HG03280 (cell line): ENCODE measurements around the gene ADD2.
"Not testable (repeated sequence)": the region's sequence is repeated elsewhere in the genome, so short reads cannot be mapped to it uniquely, and the experiment has no call there.

Experiments used
- ATAC-seq: cut with Tn5 transposase; IDR thresholded peaks from one replicate; pipeline ENCODE4 v1.9.1; 2021; ENCODE audit warnings: mild to moderate bottlenecking, moderate library complexity; ENCODE audit not compliant: unreplicated experiment

Gene ADD2

DNA sequence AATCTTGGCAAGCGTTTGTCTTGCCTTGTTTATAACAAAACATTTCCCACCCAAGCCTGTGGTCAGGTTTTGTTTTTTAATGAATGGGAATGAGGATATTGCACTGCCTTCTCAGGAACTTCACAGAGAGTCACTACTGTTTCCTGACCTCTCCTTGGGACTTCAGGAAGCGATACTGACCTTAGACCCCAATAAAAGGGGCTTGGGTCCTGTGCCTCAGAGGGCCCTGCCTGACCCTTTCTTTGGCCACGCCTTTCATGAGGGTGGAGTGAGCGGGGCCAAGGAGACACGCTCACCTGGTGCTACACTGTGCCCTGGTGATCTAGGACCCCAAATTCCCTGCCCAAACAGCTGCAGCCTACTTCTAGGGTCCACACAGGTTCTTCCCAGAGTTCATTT is 121.6 kb downstream of the ADD2 start:
- ATAC-seq = no peak

DNA sequence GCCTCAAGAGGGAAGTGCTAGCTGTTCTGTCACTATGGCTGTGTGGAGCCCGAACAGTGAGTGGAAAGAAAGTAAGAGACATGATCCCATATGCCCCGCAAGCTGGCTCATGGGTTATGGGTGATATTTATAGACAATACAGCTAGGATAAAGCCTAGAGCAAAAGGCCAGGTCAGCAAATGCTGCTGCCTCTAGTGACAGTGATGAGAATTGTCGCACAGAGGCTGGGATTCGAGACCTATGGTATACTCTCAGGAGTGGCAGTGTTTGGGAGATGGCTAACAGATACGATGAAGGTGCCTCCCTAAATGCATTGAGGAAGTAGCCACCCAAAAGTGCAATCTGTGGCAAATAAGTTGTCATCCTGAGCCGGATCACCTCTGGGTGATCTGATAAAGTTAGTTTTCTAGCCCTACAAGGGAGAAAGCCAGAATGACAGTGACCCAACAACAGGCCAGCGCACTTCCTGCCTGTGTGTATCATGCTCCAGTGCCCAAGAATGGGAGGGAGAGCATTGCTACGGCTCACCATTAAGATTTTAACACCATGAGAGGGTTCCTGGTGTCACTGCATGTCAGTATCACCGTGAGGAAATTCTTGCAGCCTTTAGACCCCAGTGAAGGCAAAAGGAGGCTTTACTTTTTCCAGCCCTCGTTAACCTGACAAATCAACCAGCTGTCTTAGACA is 122.1 kb downstream of the ADD2 start:
- no peak for ATAC-seq

DNA sequence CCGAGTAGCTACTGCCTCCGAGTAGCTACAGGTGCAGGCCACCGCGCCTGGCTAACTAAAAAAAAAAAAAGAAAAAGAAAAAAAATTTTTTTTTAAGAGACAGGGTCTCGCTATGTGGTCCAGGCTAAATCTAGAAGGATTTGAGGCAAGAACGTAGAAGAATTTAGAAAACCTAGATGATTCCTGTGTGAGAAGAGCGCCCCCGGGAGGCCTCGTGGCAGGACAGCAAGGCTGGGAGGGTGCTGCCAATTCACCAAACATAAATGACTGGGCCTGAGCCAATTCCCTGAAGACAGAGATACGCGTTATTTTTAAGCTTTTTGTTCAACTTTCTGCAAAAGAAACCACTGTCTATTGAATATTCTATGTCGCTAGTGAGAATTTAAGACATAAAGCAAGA is 124.3 kb downstream of the ADD2 start:
- ATAC-seq = no peak

DNA sequence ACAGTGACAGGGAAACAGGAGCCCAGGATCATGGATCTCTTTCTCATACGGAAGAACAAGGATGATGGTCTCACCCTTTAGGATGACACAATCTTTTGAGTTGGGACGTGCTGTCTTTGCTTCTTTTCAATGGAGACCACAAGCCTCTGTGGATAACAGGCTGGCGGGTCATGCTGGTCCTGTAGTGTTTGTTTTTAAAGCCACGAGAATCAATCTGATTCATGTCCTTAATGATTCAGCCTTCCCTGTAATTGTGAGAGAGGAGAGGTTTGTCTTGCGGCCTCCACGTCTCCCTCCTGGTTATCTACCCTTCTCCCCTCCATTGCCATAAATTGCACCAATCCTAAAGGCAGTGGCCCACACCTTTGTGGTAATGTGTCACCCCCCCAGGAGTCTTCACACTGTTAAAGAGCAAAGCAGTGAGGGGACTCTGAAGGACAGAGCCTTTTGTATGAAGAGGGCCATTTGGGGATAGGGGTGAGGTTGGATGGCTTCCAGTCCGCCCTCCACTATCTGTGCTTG is 126.7 kb downstream of the ADD2 start:
- no peak for ATAC-seq

DNA sequence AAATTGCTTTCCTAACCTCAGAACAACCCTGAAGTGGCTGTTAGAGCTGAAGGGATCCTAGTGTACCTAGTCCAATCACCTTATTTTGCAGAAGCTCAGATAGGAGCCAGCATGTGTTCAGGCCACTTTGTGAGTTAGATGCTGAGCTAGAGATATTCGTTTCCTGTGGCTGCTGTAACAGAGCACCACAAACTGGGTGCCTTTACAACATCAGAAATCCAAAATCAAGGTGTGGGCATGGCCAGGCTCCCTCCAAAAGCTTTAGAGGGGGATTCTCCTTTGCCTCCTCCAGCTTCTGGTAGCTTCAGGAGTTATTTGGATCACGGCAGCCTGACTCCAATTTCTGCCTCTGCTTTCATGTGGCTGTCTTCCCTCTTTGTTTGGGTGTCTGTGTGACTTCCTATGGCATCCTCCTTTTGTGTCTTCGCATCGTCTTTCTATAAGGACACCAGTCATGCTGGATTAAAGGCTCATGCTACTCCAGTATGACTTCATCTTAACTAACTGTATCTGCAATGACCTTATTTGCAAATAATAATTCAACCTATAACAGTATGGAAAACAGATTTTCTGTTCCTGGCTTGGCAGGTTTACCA is 128.1 kb downstream of the ADD2 start:
- ATAC-seq = no peak

DNA sequence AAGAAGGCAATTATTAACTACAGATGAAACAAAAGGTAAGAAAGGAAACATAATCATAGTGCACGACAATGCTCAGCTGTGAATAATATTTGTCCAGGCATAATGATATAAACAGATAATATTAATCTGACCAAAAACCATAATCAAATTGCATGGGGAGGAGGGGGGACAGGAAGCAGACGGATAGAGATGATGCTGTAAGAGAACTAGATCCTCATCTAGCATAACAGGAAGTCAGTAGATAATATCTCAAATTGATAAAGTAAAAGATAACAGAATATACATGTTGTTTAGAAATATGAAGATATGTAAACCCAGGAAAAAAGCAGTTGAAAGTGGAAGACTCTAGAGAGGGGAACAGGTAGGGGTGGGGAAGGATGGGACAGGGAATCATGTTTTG is 129.4 kb downstream of the ADD2 start:
- ATAC-seq = no peak

DNA sequence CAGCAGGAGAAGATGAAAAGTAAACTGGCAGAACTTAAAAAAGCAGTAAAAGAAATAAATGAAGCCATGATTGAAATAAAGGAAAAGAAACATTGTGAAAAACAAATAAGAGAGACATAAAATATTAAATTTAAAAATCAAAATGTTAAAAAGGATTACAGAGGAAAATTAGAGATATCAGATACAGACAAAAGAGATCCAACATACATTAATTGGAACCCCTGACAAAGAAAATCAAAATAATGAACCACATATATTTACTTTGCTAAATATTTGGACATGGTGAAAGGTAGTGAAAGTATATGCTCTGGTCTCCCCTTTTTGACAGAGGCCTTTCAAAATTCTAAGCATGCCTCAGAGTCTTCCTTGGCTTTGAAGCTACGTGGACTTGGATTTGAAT is 134.5 kb downstream of the ADD2 start:
- ATAC-seq = no peak

DNA sequence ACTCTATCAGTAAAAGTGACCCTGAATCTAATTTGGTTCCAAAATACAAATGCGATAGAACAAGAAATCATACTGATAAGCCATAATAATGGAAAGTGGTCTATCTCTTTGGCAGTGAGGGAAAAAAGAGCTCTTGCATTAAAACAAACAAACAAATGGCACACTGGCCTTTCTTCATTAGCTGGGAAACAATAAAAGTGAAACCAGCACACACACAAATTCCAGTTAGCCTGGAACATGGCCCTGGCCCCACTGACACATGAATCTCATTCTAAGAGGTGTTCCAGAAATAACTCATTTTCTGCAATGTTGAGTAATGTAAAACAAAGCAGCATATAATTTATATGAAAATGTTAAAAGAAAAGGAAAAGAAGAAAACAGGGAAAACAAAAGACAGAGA is 135.0 kb downstream of the ADD2 start:
- ATAC-seq = no peak

DNA sequence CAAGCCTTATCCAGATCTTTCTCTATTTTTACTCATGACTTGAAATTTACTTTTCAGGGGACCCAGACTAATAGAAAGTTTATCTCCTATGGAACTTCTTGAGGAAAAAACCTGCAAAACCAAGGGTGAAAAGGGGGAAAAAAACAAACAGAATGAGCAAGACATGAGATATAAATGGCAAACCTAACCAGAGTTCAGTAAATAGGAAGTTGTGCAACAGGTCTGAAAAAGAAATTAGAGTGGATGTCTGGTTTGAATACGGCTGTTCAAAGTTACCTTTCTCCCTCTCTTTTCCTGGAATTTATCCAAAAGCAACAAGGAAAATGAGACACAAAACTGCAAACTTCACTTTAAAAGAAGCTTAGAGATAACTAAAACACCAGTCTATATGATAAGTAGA is 135.6 kb downstream of the ADD2 start:
- no peak for ATAC-seq

DNA sequence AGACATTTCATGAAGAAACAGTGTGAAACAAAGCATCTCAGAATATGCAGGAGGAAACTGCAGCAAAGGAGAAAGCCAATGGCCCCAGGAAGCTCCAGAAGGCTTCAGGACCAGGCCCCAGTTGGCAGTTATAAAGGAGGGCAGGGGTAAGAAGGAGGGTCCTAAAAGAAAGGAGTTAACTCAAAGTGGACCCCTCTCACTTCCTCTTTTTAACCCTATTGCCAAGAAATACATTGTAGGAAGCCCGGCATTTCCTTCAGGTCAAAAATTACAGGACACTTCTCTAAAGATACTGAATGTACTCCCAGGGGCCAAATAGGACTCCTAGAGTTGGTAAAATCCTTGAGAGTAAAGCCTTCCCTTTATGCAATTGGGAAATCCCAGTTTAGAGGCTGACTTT is 137.2 kb downstream of the ADD2 start:
- ATAC-seq = no peak

DNA sequence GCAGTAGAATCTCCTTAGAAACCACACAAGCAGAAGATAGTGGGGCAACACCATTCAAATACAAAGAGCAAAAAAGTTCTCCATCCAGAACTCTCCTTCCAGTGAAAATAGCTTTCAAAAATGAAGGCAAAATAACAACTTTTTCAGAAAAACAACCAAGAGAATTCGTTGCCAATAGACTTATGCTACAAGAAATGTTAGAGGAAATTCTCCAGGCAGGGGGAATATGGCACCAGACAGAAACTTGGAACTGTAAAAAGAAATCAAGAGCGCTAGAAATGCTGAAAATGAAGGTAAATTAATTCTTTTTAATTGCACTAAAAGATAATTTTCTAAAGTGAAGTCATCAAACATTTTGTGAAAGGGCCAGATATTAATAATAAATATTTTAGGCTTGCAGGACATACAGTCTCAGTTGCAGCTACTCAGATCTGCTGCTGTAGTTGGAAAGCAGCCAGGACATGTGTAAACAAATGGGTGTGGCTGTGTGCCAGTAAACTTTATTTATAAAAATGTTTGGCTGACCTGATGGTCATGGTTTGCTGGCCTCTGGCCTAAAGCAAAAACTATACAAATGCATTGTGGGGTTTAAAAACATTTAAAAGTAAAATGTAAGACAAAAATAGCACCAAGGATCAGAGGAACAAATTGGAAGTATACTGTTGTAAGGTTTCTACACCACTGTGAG is 140.6 kb downstream of the ADD2 start:
- ATAC-seq = no peak

DNA sequence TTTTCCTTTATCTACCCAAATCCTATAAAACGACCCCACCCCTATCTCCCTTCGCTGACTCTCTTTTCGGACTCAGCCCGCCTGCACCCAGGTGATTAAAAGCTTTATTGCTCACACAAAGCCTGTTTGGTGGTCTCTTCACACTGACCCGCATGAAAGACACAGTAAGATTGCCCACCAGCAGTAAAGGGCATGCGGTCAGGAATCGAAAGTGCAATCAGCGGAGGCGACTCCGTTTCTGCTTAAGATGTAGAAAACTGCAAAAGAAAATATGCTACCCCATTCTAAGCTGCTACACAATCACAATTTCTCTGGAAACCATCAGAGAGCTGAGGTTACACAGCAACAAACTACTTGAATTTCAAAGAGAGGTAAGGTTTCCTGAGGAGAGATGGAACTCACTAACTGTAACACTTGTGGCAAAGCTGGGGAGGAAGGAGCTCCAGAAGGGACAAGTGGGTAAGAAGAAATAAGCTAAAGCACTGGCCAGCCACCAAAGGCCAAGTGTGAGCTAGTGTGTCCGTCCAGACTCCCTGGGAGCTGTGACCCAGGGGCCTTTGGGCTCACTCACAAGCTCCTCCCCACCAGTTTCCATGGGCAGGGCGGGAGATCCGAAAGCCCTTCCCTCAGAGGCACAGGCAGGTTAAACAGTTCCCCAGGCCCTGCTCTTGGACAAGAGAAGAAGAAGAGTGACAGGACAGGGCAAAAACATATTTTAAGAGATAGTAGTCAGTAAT is 141.6 kb downstream of the ADD2 start:
- ATAC-seq = no peak

DNA sequence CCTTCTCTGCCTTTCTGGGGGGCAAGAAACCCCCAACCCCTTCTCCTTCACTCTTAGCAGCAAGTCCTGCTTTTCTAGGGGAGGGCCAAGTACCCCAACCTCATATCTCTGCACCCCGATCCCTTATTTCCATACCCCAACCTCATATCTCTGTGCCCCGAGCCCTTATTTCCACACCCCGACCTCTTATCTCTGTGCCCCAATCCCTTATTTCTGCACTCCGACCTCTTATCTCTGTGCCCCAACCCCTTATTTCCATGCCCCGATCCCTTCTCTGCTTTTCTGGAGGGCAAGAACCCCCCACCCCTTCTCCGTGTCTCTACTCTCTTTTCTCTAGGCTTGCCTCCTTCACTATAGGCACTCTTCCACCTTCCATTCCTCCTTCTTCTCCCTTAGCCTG is 146.5 kb downstream of the ADD2 start:
- not testable (repeated sequence) for ATAC-seq

DNA sequence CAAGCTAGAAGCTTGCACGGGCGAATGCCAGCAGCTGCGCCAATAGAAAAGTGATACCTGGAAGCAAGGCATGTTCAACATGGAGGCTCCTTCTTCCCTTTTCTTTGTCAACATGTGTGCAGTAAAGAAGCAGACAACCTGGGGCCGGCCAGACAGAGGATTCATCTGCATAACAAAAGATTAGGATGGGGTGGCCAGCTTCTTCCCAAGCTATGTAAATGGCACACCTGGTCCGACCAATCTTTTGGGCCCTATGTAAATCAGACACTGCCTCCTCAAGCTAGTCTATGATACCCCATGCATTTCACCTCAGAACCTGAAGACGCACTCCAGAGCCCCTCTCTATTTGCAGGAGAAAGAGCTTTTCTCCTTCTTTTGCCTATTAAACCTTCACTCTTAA is 148.0 kb downstream of the ADD2 start:
- ATAC-seq = no peak

DNA sequence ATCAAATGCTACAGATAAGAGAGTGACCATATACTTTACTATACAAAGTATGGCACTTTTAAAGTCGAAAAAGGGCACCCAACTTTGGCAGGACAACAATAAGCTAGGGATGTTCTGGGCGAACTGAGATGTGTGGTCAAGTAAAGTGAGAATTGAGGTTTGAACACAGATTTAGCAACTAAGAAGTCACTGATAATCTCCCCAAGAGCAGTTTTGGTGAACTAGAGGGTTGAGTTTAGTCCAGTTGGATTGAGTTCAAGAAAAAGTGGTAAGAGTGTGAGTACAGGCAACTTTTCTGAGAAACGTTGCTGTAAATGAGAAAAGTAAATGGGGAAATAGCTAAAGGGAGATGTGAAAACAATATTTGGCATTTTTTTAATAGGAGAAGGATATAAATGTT is 148.8 kb downstream of the ADD2 start:
- no peak for ATAC-seq

DNA sequence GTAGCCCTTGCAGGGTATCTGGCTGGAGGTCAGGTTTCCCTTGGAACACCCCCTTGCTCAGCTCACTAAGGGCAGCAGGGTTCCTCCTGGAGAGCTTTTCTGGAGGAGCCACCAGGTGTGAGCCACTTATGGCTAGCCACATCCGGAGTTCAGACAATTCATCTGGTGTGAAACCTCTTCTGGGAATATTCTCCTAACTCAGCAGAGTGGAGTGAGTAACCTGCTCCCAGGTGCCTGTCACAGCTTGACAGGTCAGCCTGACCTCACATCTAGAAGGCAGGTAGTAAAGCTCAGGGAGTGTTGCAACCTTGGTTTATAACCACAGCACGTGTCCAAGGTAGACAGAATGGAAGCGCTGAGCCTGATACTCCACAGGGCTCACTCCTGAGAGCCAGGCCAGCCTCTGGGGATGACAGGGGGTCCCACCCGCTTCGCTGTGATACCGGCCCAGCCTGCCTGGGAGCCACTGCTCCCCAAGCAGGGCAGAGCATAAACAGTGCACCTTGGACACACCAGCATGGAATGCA is 151.8 kb downstream of the ADD2 start:
- ATAC-seq = no peak

DNA sequence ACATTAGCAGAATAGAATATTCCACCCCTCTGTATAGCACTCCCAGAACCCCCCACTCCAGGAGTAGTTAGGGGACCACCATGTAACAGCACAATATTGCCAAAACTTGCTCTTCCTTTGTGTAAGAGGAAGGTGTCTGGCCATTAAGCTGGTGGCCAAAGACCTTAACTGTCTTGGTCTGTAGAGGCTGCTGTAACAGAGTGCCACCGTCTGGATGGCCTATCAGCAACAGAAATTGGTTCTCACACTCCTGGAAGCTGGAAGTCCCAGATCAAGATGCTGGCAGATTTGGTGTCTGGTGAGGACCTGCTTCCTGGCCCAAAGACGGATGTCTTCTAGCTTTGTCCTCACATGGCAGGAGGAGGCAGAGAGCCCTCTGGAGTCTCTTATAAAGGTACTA is 152.8 kb downstream of the ADD2 start:
- no peak for ATAC-seq

DNA sequence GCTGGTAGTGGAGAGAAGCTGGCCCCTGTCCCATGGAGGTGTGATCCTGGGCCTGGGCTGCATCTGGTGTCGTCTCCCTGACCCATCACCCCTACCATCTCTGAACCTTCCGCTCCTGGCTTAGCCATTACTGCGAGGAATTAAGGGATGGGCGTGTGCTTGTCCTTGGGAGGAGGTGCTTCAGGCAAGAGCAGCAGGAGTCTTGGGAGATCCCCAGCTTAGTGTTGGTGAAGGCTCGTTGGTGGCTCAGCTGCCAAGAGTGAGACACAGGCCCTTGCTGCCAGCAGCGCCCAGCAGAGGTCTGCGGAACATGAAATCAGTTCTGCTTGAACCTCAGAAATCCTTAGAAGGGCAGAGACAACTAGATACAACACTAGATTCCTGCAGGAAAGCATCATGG is 154.5 kb downstream of the ADD2 start:
- no peak for ATAC-seq

DNA sequence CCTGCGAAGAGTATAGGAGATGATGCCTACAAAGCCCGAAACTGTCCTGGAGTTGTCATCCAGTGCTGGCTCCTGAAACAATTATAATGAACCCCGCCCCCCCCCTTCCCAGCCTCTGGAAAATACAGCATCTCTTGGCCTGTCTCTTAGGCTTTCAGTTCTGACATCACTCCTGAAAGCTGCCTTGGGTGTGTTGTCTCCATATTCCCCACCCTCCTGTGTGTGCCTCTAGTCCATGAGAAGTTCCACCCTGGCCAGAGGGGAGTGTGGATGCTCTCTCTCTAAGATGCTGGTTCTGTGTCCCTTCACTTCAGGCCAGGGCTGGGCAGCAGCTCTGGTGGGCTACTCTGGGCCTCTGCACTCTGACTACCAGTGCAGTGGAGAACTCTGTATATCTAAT is 155.4 kb downstream of the ADD2 start:
- no peak for ATAC-seq

DNA sequence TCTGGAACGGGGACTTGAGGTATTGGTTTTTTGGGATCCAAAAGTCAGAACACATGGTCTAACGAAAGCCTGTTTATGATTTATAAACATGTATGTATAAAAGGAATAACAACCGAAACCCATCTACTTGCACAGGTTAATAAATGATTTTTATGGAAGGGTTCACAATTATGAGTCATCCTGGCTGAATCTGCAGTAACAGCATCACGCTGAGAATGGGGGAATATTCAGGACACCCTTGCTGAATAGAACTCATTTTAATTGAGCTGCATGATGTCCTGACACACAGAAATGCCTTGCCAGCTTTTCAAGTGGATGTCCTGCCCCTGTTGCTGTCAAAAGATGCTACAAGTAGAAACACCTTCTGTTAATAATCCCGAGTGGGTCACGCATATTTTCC is 159.6 kb downstream of the ADD2 start:
- ATAC-seq = no peak

DNA sequence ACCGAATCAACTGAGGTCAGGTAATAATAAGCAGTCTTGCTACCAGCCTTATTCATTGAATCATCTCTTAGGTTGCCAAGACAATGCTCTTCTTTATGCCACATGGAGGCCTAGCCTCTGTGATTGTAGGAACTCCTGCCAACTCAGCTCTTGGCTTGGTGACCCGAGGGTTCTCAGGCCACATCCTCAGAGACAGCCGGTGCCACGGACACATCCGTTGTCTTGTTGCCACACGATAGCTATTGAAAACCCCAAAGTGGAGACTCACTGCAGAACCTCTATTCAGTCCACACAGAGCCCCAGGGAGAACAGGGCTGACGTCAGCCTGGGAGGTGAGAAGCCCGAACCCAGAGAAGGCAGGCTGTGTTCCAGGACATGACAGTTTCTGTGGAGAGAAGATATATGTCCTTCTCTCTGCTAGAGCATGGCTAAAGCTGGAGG is 160.9 kb downstream of the ADD2 start:
- no peak for ATAC-seq
